Suprapubic skin (tissue), 4 donors: Measurements from ENCODE around the gene PTAFR. TPM values are rescaled to one million over a fixed set of nuclear protein-coding genes. Genes with fewer than 3 reads are reported as not detected.

ENCODE experiments used
- DNase-seq, 2 donors: peaks; one replicate each; pipeline ENCODE4 v3.0.0-alpha.2; 2019; ENCODE audit warnings: low spot score in 2 of 2
- H3K27ac ChIP-seq: fragments of 200-600 bp; sonication (generic); one replicate; pipeline ENCODE4 v1.5.1; 2019
- H3K27me3 ChIP-seq: fragments of 200-600 bp; sonication (generic); one replicate; pipeline ENCODE4 v1.5.1; 2019
- H3K36me3 ChIP-seq: fragments of 200-600 bp; sonication (generic); one replicate; pipeline ENCODE4 v1.5.1; 2019
- H3K4me1 ChIP-seq: fragments of 200-600 bp; sonication (generic); one replicate; pipeline ENCODE4 v1.5.1; 2019
- H3K4me3 ChIP-seq: fragments of 200-600 bp; sonication (generic); one replicate; pipeline ENCODE4 v1.5.1; 2019; ENCODE audit warnings: mild to moderate bottlenecking
- H3K9me3 ChIP-seq: fragments of 200-600 bp; sonication (generic); one replicate; pipeline ENCODE4 v1.5.1; 2019
- CTCF ChIP-seq, 2 donors: fragments of 200-600 bp in 1 of 2; fragments of 450-650 bp in 1 of 2; sonication (generic) in 1 of 2; IDR thresholded peaks; one replicate each; pipeline ENCODE4 v1.5.1; 2016 to 2019; ENCODE audit warnings: antibody characterized with exemption in 2 of 2, mild to moderate bottlenecking in 1 of 2, moderate library complexity in 1 of 2
- EP300 ChIP-seq: sonication (generic); formaldehyde crosslinking; IDR thresholded peaks from one replicate; pipeline ENCODE4 v1.6.1; 2017; ENCODE audit warnings: antibody characterized with exemption
- POLR2A ChIP-seq, 2 donors: fragments of 450-650 bp; IDR thresholded peaks; one replicate each; pipeline ENCODE4 v1.6.1; 2017; ENCODE audit warnings: antibody characterized with exemption in 2 of 2, mild to moderate bottlenecking in 2 of 2, moderate library complexity in 2 of 2
- POLR2AphosphoS5 ChIP-seq, 3 donors: sonication (generic); formaldehyde crosslinking; IDR thresholded peaks; one replicate each; pipeline ENCODE4 v1.6.1; 2017; ENCODE audit warnings: antibody characterized with exemption in 3 of 3
- WGBS: methylation state at CpG from one replicate; pipeline ENCODE4 v1.1.5; 2018; 5-methylcytosine and 5-hydroxymethylcytosine counted together
- total RNA-seq, 4 donors: library from RNA; depleted of rRNA; stranded (reverse); fragments of >200 nt; gene quantifications; one replicate each; pipeline ENCODE4 v1.1.0, GENCODE V29; 2016

PTAFR gene
- total RNA-seq, 4 donors from 2014 or later = 3.3 to 6.8 (median 5.5) TPM

- Histone ChIP-seq H3K27ac (no peak overlapping the region), H3K27me3 (no peaks in the 10 kb centered on the region), H3K9me3 (no peaks in the 10 kb centered on the region), H3K4me1 (peaks cover 10% of the 10 kb centered on the region), H3K36me3 (no peaks in the 10 kb centered on the region), H3K4me3 (no peak overlapping the region)
- no peak for DNase-seq
- 69% methylated on average over 8 of the region's 8 CpGs for WGBS
- TF ChIP-seq EP300 (no peak), POLR2AphosphoS5 (IDR thresholded peaks at IDR 0.05) (no peak), POLR2A (IDR thresholded peaks at IDR 0.05) (no peak), CTCF (IDR thresholded peaks at IDR 0.05) (no peak)
These were observed 18.6 kb downstream of the PTAFR start for GRCh38 chr1:28157894-28158293.

DNA sequence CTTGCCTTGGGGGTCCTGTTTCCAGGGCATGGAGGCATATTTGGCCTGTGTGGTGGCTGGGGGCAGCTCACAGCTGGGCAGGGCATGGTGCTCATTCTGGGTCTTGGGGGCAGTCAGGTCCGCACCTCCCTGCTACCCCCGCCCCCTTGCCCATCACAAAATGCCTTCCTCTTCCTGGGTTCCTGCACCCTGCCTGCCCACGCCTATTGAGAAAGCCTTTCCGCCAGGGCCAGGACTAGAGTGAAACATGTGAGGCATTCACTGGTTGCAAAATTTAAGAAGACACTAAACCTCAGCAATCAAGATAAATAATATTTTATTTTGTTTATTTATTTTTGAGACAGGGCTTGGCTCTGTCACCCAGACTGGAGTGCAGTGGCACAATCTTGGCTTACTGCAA, 19.7 kb downstream of the PTAFR start:
- DNase-seq = peak in 1 of 2 donors; percentile 63
- no peaks in the 10 kb centered on the region for H3K27me3 ChIP-seq
- H3K36me3 ChIP-seq = no peaks in the 10 kb centered on the region
- no peak for TF ChIP-seq CTCF (IDR thresholded peaks at IDR 0.05)
- TF ChIP-seq EP300 = no peak
- TF ChIP-seq POLR2A (IDR thresholded peaks at IDR 0.05) = no peak
- TF ChIP-seq POLR2AphosphoS5 (IDR thresholded peaks at IDR 0.05) = no peak
- H3K9me3 ChIP-seq = no peaks in the 10 kb centered on the region
- peaks cover 10% of the 10 kb centered on the region for H3K4me1 ChIP-seq
- no peak overlapping the region for H3K4me3 ChIP-seq
- WGBS = 88% methylated on average over 4 of the region's 4 CpGs
- H3K27ac ChIP-seq = no peak overlapping the region

DNA sequence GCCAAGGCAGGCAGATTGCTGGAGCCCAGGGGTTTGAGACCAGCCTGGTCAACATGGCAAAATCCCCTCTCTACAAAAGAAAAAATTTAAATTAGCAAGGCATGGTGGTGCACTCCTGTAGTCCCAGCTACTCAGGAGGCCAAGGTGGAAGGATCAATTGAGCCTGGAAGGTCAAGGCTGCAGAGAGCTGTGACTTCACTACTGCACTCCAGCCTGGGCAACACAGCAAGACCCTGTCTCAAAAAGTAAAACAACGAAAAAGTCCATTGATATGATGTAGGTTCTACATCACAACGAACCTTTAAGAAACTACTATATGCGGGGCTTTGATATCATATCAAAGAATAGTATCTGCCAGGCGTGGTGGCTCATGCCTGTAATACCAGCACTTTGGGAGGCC, 20.9 kb downstream of the PTAFR start:
- H3K36me3 ChIP-seq = peaks cover 2% of the 10 kb centered on the region
- H3K4me3 ChIP-seq = no peak overlapping the region
- H3K4me1 ChIP-seq = peaks cover 10% of the 10 kb centered on the region
- WGBS = 95% methylated on average over 4 of the region's 4 CpGs
- H3K9me3 ChIP-seq = no peaks in the 10 kb centered on the region
- no peak for TF ChIP-seq POLR2AphosphoS5 (IDR thresholded peaks at IDR 0.05)
- no peak for TF ChIP-seq POLR2A (IDR thresholded peaks at IDR 0.05)
- TF ChIP-seq EP300 = no peak
- TF ChIP-seq CTCF (IDR thresholded peaks at IDR 0.05) = no peak
- no peak overlapping the region for H3K27ac ChIP-seq
- no peaks in the 10 kb centered on the region for H3K27me3 ChIP-seq
- DNase-seq = no peak

DNA sequence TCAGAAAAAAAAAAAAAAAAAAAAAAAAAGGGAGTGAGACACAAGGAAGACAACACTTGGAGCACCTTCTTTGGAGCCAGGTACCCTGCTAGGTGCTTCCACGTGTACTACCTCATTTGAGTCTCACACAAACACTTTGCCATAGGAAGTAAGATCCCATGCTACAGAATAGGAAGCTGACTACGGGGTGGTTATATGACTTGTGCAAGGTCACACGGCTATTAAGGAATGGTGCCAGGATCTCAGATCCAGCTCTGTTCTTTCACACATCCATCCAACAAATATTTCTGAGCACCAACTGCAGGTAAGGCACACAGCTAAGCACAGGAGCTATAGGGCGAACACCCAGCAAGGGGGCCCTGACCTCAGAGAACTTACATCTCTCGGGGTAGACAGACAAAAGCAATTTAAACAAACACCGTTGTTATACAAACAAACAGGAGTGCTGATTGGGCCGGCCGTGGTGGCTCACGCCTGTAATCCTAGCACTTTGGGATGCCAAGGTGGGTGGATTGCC, 22.4 kb downstream of the PTAFR start:
- TF ChIP-seq CTCF (IDR thresholded peaks at IDR 0.05) (no peak), POLR2AphosphoS5 (IDR thresholded peaks at IDR 0.05) (no peak), POLR2A (IDR thresholded peaks at IDR 0.05) (no peak), EP300 (no peak)
- Histone ChIP-seq H3K27ac (no peak overlapping the region), H3K36me3 (peaks cover 15% of the 10 kb centered on the region), H3K4me3 (no peak overlapping the region), H3K9me3 (no peaks in the 10 kb centered on the region), H3K27me3 (no peaks in the 10 kb centered on the region), H3K4me1 (peaks cover 7% of the 10 kb centered on the region)
- DNase-seq = no peak
- WGBS = 87% methylated on average over 9 of the region's 9 CpGs

DNA sequence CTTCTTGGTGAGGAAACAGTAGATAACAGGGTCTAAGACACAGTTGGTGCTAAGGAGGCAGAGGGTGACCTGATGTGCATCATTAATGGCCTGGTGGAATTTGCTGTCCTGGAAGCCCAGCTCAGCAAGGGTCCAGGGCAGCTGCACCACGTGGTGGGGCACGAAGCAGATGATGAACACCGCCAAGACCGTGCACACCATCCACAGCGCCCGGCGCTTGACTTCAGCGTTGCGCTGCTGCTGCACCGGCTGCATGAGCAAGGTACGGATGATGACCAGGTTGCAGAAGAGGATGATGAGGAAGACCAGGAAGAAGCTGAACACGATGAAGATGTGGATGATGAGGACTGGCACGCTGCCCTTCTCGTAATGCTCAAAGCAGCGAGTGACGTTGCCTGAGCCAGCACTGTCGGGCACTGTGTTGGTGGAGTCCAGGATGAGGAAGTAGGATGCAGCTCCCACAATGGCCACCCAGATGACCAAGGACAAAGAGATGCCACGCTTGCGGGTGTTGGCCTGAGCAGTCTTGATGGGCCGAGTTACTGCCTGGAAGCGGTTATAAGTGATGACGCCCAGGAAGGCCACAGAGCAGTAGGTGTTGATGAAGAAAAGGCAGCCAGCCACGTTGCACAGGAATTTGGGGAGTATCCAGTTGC, 26.2 kb downstream of the PTAFR start:
- H3K27ac ChIP-seq = no peak overlapping the region
- WGBS = 97% methylated on average over 23 of the region's 23 CpGs
- H3K27me3 ChIP-seq = no peaks in the 10 kb centered on the region
- H3K4me1 ChIP-seq = peaks cover 5% of the 10 kb centered on the region
- DNase-seq = no peak
- H3K4me3 ChIP-seq = no peak overlapping the region
- TF ChIP-seq POLR2AphosphoS5 (IDR thresholded peaks at IDR 0.05) (no peak), EP300 (no peak)
- no peaks in the 10 kb centered on the region for H3K9me3 ChIP-seq
- H3K36me3 ChIP-seq = peaks cover 15% of the 10 kb centered on the region

- Histone ChIP-seq H3K27me3 (no peaks in the 10 kb centered on the region), H3K4me1 (no peaks in the 10 kb centered on the region), H3K4me3 (no peak overlapping the region), H3K27ac (no peak overlapping the region), H3K36me3 (peaks cover 15% of the 10 kb centered on the region), H3K9me3 (no peaks in the 10 kb centered on the region)
- DNase-seq = no peak
- TF ChIP-seq CTCF (IDR thresholded peaks at IDR 0.05) (no peak), POLR2AphosphoS5 (IDR thresholded peaks at IDR 0.05) (no peak), POLR2A (IDR thresholded peaks at IDR 0.05) (no peak), EP300 (no peak)
- 83% methylated on average over 1 of the region's 1 CpG for WGBS
These were observed 27.7 kb downstream of the PTAFR start for GRCh38 chr1:28148880-28149195.
